HG03575 (cell line): ENCODE measurements around the gene MYH9.

ENCODE experiments used
- ATAC-seq: cut with Tn5 transposase; IDR thresholded peaks from one replicate; pipeline ENCODE4 v1.9.1; 2021; ENCODE audit not compliant: unreplicated experiment, insufficient number of reproducible peaks, low FRiP score; ENCODE audit errors: extremely low read depth

Gene MYH9

GRCh38 chr22:36325154-36326031 lies 62.4 kb downstream of the MYH9 start:
- ATAC-seq, result no peak

DNA sequence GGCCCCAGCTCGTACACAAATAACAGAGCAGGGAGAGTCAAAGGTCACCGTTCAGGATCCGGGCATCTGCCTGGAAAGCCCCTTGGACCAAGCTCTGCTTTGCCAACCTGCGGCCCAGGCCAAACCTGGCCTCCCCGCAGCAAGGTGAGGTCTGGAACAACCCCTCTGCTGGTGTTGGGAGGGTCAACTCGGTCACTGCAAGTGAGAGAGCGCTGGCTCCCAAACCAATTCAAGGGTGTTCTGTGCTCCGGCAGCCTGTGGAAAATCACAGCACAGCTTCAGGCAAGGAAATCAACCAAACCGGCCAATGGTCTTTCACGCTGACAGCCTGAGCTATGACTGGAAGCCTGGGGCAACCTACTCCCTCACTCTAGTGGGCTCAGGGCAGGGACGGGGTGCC lies 63.4 kb downstream of the MYH9 start:
- no peak for ATAC-seq

- ATAC-seq, result no peak
These were observed 63.9 kb downstream of the MYH9 start for GRCh38 chr22:36323855-36324331.

DNA sequence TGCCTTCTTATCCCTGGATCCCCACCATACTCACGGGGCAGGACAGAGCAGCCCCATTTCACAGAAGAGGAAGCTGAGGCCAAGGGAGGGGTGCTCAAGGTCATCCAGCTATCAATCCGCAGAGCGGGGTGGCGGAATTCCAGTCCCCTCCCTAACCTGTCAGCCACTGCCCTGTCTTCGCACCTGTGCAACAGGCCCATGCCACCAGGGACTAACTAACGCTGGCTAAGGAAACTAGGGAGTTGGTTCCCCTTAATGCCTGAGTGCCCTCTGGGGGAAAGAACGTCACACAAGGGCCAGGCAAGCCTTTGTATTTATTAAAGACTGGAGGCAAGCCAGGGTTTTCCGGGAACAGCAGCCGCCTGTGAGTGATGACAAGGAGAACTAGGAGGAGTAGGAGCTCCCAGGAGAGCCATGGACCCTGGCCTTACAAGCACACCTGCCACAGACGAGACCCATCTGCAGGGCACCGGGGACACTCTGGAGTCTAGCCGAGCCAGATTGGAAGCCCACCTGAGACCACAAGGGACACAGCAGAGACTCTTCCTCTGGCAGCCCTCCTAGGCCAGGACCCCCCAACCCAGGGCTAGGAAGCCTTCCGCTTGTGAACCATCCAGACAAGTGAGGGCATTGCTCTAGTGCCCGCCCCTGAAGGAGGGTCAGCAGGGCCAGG lies 64.4 kb downstream of the MYH9 start:
- no peak for ATAC-seq

- ATAC-seq, result no peak
These were observed 65.2 kb downstream of the MYH9 start for GRCh38 chr22:36322602-36322915.

GRCh38 chr22:36321797-36322601 lies 65.8 kb downstream of the MYH9 start:
- ATAC-seq, result no peak

GRCh38 chr22:36320553-36320952 lies 67.2 kb downstream of the MYH9 start:
- ATAC-seq, result no peak

DNA sequence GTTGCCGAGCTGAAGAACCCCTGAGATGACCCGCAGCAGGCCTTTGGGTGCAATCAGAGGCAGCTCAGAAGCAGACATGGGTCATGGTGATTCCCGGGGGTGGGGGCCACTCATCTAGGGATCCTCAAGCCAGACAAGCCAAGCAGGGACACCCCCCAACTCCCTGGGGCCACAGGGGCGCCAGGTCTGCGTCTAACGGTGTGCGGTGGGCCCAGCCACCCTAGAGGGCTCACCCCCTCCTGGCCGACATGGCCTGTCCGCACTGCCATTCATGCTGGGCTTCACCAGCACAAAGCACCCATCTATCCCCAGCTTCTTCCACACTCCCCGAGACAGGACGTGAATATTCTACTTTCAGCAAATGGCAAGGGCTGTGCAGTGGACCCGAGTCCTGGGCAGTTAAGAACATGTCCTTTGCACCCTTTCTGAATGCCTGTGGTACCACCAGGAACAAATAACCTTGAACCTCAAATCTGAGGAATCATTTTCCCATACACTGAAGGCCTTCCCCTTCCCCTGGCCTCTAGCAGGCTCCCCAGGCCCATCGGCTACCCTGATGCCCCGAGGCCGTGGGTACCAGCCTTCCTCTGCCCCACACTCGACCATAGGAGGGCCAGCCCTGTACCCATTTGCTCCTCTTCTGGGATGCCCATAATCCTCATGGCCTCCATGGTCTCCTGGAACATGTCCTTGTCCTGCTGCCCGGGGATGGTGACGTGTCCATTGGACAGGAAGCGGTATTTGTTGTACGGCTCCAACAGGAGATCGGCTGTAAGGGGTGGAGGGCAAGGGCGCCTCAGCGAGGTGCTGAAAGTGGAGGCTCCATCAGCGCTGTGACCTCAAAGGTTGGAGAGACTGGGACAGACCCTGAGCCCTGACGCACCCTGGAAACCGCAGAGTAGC lies 67.9 kb downstream of the MYH9 start:
- ATAC-seq, result no peak

DNA sequence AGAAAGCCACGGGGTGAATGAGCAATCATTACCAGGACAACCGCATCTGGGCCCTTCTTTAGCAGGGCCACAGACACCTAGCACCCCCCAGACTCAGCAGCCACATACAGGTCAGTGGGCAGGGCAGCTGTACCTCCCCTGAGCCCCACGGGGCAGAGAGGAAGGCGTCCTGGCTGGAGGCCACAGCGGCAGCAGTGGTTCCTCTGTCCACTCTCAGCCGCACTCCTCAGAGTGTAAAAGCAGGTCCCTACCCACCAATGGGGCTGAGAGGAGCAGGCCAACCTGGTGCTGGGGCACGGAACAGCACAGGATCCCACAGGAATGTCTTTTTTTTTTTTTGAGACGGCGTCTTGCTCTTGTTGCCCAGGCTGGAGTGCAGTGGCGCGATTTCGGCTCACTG lies 69.3 kb downstream of the MYH9 start:
- ATAC-seq, result no peak

GRCh38 chr22:36317658-36318271 lies 70.0 kb downstream of the MYH9 start:
- no peak for ATAC-seq

GRCh38 chr22:36316419-36316818 lies 71.3 kb downstream of the MYH9 start:
- ATAC-seq, result no peak

DNA sequence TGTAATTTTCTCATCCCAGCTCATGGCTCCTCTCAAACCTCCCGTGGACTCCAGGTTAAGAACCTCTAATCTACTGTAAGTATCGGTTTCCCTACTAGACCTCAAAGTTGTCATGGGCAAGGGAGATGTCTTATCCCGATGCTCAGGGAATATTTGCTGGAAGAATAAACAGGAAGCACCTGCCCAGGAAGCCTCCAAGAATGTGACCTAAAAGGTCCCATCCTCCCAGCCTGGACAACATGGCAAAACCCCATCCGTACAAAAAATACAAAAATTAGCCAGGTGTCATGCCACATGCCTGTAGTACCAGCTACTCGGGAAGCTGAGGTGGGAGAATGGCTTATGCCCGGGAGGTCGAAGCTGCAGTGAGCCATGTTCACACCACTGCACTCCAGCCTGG lies 72.4 kb downstream of the MYH9 start:
- ATAC-seq, result no peak

GRCh38 chr22:36311386-36312085 lies 76.2 kb downstream of the MYH9 start:
- ATAC-seq, result no peak

- no peak for ATAC-seq
These were observed 78.9 kb downstream of the MYH9 start for GRCh38 chr22:36308880-36309279.

GRCh38 chr22:36306227-36306626 lies 81.5 kb downstream of the MYH9 start:
- ATAC-seq, result no peak

GRCh38 chr22:36305813-36306212 lies 82.0 kb downstream of the MYH9 start:
- no peak for ATAC-seq

DNA sequence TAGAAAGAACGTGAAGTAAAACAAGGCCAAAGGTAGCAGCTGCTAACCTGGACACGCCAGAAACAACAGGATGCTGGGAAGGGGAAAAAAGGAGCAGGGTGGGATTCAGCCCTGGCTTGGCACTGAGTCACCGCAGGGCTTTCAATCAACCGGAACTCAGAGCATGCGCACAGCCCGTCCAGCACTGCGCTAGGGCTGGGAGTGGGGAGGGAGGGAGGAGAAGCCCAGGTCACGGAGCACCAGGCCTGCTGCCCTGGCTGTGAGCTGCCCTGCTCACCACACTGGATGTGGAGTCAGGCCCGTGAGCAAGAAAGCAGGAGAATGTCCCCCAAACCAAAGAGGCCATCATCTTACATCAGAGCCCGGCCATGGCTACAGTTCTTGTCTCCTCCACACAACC lies 83.3 kb downstream of the MYH9 start:
- ATAC-seq, result no peak

GRCh38 chr22:36303874-36304273 lies 83.9 kb downstream of the MYH9 start:
- no peak for ATAC-seq
